ENCODE data around the gene PIEZO2. TPM values are rescaled to one million over a fixed set of nuclear protein-coding genes. Genes with fewer than 3 reads are reported as not detected.
"Not testable (repeated sequence)": the region's sequence is repeated elsewhere in the genome, so short reads cannot be mapped to it uniquely, and the experiment has no call there.

The PIEZO2 gene
- total RNA-seq, 1 donor from 2014 or later, result 3.9 TPM

DNA sequence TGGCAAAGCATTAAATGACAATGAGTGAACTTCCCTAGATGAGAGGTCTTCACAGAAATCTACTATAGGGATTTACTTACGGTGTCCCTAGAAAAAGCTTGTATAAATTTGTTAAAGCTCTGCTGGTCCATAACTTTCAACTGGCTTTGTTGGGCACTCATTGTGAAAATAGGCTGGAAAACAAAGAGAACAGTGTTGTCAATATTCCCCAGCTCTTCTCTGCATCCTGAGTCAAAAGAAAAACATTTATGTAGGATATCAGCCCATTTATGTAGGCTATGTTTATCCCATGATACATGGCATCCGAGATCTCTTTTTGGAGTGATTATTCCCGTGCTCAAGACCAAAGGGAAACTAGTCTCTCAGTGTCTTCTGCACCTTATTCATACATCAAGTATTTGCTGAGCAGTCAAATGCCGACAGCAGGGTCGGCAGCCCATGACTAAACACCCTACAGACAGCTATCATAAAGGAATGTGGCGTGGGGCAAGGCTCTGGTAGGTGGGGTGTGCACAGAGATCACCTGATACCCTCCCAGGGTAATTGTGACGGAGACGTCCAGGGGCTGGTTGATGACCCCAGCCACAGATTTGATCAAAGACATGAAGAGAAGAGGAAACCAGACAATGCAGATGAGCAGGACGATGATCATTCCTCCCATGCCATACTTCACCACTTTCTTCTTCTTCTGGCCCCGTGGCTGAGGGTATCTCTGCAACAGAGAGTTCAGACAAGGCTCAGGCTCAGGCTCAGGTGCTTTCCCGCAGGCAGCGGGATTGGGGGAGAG is 467.6 kb downstream of the PIEZO2 start:
- no peak for DNase-seq (ENCODE audit: low spot score)

DNA sequence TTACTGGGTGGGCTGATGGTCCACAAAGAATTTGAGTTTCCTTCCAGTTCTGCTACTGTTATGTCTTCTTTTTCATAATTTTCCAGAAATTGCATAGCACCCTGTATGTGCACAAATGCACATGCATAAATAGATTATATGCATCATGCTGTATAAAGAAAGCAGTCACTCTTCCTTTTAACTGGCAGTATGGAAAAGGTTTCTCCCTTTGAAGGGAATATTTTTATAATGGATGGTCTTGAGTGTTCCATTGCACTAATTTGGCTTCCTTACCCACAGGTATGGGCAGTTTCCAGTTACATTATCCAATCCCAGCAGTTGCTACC is 469.1 kb downstream of the PIEZO2 start:
- DNase-seq (ENCODE audit: low spot score), result no peak

DNA sequence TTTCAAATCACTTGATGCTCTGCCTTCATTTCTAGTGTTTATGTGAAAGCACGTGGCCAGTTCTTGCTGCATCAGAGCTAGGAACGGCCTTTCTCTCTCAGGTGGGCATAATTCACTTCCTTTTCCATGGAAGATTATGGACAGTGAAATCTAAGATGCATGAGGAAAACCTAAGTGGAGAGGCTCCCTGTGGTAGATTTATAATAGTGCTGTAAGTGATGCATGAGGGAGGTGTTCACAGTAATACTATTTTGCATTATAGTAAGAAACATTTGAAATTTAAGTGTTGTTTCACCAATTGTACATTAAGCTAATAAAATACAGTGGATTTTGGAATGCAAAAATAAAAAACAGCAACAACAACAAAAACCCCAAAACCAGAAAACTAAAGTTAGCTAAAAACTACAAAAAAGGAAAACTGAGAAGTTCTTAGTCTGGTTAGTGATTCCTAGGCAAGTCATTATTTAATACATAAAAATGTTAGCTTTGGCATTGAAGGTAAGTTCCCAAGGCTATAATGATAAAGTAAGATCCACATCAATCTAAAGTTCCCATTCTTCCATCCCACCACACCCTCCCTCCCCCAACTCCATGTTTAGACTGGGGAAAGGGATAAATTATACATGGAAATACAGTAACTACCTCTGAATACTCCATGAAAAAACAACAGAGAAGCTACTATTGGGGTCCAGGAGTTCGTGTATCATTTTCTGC is 469.7 kb downstream of the PIEZO2 start:
- DNase-seq (ENCODE audit: low spot score), result no peak

DNA sequence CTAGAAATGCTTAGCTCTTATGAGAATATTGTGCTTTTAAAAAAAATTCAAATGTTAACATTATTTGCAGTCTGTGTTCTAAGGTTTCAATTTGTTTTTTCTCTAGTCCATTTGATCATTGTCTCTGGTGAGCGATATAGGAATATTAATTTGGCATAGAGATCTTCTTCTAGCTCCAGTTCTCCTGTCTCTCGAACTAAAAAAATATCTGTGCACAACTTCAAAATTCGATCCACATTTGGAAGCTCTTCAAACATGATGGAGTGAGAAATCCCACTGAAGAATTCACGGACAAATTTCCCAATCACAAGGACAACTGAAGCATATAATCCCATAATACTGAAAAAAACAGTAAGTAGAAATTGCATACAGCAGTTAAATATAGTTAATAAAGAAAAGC is 477.9 kb downstream of the PIEZO2 start:
- DNase-seq (ENCODE audit: low spot score), result no peak

DNA sequence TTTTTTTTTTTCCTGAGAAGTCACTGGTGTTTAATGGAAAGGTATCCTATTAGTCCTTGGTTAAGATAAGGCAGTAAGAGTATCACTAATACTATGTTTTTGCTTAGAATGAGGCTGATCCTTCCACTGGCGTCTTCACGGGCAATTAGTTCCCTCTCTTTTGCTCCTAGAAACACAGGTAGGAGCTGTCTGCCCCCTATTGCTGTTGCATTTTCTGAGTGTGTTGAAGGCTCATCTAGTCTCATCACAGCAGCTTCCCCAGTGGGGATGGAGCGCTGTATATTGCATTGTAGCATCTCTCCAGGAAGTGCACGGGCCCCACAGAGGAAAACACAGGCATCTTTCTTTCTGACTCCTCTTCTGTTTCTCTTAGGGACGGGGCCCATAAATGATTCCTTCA is 478.5 kb downstream of the PIEZO2 start:
- no peak for DNase-seq (ENCODE audit: low spot score)

DNA sequence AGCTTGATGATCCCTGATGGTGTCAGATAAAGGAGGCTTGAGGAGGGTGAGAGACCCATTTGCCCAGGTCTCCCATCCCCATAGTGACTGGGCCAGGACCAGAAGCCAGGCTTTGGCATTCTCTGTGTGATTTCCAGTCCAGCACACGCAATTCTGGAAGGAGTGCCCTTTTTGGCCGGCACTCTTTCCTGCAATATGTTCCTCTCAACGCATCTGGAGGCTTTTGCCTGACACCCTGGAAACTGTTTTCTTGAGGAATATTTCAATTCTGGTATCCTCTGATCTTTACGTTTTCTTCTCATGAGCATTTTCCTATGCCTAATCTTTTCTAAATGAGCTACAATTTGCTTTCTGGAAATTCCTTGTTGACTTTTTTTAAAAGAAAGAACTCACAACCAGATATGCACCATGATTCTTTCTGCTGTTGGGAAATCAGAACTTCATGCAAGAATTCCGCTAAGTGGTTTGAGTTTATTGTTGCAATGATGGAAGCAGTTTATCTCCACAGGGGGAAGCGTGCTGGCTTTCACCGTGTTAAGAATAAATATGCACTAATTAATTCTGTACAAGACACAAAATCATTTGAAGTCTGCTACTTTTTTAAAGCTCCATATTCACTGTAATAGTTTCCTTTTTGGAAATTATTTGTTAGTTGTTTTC is 479.8 kb downstream of the PIEZO2 start:
- no peak for DNase-seq (ENCODE audit: low spot score)

DNA sequence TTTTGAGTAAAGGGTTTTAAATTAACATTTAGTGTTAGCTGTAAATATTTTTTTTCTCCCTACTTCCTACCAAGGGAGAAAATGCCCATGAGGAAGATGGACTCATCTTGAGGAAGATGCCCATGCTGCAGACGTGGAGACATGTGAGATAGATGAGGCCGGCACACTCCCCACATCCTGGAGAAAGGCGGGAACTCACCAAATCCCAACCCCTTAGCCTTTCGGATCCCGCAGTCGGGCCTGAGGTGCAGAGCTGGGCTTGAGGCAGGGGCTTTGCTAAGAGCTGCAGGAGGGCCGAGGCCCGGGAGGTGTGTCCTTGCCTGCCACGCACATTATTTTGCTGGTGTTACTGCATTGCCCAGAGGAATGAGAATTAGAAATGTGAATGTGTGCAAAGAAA is 485.6 kb downstream of the PIEZO2 start:
- no peak for DNase-seq (ENCODE audit: low spot score)

DNA sequence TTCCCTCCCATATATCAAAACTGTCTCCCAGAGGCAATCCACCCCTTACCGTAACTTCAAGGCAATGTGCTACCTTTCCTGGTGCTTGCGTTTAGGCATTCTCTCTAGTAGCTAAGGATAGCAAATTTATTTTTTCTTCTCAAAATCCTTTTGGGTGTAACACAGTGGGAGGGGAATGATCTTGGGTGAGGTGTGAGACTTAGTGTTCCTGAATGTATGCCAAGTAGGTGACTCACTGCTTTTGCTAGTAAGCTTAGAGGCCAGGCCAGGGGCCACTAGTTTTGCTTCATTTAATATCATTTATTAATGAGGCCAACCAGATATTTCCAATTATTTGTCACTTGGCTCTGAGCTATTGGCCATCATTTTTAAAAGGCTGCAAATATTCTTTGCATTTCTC is 488.1 kb downstream of the PIEZO2 start:
- DNase-seq (ENCODE audit: low spot score), result no peak

DNA sequence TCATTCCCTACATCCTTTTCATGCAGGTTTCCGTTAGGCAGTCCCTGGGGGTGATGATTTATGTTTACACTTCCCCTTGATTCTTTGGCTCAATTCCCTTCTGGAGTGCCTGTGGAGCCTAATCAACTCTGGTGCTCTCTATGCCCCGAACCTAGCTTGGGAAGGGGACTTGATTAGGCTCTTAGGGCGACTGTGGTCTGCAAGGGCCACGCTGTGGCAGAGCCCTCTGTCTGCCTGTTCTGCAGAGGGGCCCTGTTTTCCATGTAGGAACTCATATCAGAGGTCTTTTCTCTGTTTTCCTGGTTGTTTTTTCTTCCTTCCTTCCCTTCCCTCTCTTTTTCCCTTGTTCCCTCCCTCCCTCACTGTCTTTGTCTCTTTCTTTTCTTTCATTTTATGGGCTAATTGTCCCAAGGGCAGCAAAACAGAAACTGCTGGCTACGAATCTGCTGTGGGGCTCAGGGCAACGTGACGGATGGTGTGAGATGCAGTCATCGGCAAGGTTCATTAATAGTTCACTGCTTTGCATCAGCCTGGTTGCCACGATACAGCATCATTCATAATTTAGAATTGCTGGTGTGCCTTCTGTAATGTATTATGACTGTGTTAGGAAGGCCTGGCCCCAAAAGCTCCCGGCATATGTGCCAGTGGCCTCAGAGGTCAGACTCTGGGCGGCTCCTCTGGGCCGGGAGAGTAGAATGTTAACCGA is 489.0 kb downstream of the PIEZO2 start:
- no peak for DNase-seq (ENCODE audit: low spot score)

DNA sequence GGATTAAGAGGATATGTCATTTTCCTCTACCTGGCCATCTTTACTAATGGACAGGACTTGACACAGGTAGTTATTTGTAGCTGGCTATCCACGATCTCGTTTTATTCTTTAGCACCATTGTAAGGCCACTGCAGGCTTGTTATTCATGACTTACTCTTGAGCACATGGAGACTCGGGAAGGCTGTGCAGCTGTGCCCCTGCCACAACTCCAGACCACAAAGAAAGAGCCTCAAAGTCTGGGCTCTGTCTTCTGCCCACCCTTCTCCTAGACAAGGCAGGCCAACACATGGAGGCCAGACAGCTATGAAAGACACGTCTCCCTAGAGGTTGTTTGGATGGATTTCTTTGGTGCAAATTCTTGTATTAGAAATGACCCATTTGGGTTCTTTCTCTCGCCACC is 489.8 kb downstream of the PIEZO2 start:
- no peak for DNase-seq (ENCODE audit: low spot score)

DNA sequence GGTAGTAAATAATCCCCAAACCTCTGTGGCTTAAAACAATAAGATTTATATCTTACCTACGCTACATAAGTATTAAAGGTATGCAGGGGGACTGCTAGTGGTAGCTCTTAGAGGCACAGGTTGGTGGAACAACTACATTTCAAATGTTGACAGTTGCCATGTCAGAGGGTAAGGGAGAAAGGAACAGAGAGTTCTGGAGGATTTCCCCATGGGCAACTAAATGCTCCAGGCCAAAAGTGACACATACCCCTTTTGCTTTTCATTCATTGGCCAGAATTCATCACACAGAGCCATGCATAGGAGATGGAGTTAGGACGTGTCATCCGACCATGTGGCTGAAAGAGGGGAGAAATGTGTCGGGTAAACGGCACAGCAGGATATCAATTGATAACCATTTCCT is 490.4 kb downstream of the PIEZO2 start:
- no peak for DNase-seq (ENCODE audit: low spot score)

DNA sequence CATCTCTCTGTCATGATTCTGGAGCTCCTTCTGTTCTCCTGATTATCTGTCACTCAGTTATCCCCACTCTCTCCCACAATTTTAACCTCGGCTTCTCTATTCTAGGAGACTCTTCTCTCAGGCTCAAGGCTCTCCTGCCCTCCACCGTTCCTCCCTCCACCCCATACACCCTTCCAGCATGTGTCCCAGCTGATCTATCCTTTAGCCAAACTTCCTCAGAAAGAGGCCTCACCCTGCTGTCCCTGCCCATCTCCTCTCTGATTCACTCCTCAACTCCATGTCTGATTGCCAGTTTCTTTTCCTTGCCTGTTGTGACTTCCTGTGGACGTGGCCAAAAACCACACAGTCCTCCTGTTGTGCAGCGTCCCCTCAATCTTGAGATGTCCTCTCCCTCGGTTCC is 505.4 kb downstream of the PIEZO2 start:
- DNase-seq (ENCODE audit: low spot score), result not testable (repeated sequence)

DNA sequence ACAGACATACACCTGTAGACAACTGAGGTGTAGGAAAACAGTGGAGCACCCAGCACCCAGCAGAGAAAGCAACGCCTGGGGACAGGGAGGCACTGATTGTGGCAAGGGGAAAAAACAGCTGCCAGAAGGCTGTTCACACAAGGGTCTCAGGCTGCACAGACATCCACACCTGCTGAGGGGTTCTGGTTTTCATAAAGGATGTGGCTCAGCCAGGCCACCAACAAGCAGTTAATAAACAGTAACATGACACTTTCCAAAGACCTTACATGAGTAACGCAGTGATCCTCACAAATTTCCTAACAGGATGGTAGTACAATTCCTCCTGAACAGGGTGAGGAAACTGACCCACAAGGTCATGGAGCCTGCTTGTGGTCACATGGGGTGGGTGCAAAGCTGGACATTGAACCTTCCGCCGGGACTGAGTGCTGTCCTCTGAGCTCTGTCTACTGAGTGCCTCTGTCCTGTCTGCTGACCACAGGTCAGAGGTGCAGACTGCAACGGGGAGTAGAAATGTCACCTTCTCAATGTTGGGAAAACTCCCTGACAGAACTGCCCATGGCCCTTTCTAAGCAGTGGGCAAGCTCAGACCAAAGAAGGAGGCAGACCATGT is 506.3 kb downstream of the PIEZO2 start:
- not testable (repeated sequence) for DNase-seq (ENCODE audit: low spot score)

DNA sequence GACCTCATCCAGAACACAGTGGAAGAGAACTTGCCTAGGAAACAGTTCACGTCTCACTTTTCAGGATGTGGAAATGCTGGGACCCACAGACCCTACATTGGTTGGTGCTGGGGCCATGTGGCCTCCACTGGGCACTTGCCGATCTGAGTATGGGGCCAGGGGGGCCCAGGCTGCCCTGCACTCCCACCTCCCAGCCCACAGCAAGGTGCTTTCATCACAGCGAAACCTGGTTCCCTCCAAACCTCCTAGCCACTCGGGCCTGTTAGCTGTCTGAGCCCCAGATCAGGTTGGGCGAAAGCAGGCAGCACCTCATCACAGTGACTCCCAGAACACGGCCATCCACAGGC is 510.9 kb downstream of the PIEZO2 start:
- DNase-seq (ENCODE audit: low spot score), result not testable (repeated sequence)

DNA sequence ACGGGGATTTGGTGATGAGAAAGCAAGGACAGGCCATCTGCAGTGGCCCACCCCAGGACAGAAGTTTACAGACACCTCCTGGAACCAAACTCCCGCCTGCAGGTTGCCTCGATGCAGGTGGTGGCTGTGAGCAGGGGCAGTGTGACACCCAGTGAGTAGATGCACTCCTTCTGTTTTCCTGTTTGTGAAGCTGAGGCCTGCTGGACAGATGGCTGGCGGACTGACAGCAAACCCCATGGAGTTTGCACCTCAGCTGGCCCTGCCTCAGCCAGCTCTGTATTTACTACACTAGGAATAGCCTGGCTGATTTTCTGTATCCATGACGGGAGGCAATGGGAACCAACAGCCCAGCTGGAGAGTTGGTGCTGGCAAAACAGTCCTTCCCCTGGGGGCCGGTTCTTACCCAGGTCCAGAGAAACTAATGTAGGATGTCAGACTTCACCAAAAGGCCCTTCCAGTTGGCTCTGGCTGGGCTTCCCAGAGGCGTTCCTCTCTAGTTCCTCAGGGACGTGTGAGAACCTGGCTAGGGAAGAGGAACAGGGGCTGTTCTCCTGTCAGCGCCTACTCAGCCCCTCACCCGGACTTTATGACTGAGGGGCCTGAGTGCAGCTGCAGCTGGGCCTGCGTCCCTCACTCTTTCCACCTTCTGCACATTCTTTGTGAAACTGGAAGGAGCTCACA is 511.4 kb downstream of the PIEZO2 start:
- not testable (repeated sequence) for DNase-seq (ENCODE audit: low spot score)

DNA sequence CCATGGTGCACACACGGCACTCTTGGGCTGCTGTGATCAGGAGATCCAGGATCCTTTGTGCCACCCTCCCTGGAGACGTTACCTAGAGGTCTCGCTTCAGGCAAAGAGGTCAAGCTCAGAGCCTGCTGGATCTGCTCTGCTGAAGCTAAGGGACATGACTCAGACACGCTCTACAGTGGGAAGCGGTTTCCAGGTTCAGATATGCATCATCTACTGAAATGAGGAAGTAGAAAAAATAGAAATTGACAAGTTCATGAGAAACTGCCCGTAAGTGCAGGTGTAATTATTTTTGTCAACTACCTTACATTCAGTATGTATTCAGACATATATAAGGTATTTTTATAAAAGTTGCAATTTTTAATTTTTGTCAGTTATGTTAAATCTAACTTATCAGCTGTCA is 520.3 kb downstream of the PIEZO2 start:
- DNase-seq (ENCODE audit: low spot score), result not testable (repeated sequence)

DNA sequence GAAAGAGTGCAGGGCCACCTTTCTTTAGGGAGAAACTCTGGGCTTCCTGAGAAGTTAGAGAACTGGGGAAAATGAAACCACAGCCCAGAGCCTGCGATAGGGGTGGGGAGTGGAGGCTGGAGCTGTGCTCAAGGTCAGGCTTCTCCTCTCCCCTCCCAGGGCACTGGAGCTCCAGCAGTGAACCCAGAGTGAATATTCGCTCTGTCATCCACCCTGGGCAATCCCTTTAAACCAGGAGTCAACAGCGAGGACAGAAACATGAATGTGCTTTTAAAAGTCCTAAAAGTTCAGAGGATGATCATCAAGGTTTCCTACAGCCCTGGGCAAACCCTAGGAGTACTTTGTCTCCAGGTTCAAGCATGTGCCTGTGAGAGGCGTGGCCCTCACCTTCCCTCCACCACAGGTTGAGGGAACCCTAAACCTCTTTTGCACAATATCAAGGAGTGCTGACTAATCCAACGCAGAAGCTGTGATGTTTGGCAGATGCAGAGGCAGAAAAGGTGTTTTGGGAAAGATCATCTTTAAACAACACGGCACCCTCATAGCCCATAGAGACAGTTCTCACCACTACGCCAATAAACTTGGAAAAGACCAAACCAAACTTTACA is 522.7 kb downstream of the PIEZO2 start:
- not testable (repeated sequence) for DNase-seq (ENCODE audit: low spot score)

DNA sequence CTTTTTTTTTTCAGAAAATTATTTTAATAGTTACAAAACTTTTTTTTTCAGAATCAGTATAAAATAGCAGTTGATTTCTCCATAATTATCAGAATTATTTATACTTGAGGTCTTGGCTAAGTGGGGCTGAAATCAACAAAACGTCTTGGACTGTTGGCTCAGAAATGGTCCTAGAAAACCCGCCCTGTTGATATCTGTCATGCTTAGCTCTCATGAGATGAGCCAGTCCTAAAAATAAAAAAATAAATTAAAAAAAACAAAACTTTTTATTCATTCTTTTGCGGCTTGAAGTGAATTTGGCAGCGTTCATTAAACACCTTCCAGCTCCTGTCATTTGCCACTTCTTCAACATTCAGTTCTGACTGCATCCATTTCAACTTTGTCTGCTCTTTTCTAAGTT is 525.8 kb downstream of the PIEZO2 start:
- not testable (repeated sequence) for DNase-seq (ENCODE audit: low spot score)

DNA sequence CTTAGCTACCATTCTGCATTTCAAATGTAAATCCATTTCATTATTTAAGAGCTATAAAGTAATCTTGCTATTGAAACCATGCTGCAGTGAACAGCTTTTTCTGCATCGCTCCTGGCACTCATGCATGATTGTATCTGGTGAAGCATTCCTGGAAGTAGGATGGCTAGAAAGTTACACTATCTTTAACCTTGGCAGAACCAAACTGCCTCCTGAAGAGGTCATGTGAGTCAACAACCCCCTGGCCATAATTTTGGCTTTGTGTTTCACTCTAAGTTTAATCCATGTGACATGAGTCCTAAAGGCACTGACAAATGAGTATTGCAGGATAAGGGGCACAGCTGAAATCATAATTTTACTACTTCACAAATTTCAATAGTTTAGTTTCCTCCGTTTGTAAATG is 526.4 kb downstream of the PIEZO2 start:
- DNase-seq (ENCODE audit: low spot score), result not testable (repeated sequence)

DNA sequence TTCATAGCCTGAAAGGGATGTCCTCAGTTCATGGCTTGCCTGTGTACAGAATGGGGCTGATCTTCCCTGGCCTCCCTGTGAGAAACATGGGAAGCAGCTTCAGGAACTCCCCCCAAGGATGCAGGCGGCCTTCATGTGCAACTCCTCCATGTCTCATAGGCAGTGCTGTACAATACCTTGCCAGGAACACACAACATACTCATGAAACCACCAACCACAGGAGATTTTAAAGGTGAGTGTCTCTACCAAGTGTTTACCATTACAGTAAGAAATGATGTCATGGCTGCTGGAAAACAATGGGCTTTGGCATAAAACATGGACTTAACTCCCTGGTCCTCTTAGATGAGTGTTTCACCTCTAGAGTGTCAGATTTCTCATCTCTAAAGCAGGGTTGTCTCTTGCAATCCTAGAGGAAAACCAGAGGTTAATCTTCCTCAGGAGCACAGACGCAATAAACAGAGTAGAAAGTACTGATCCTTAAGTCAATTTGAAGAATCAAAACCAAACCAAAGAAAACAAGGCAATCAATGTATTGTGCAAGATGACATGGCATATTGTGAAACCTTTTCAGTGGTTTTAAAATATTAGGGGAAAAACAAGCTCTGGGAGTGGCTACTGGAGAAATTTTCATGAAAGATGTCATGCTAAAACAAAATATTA is 528.6 kb downstream of the PIEZO2 start:
- DNase-seq (ENCODE audit: low spot score), result not testable (repeated sequence)
